ENCODE results near the gene NT5DC1.

DNA sequence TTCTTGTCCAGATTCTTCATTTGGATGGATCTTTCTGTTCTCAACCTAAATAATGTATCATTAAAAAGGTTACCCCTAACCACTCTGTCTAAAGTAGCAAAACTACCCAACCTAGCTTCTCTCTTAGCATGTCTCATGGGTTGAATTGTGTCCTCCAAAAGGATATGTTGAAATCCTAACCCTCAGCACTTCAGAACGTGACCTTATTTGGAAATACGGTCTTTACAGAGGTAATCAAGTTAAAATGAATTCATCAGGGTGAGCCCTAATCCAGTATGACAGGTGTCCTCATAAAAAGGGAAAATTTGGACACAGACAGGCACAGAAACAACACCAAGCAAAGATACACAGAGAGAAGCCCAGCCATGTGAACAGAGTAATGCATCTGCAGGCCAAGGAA lies 33.9 kb upstream of the NT5DC1 start:
- TF ChIP-seq CTCF (IDR thresholded peaks at IDR 0.05) (no peak), EZH2 (IDR thresholded peaks at IDR 0.05; ENCODE audit: borderline replicate concordance, insufficient read depth, low read depth, low read length, poor library complexity, severe bottlenecking) (no peak)
